Transverse colon (tissue), 4 donors: ENCODE data around the gene PHF3.

Experiments used
- CTCF ChIP-seq, 5 experiments: fragments of 200-600 bp in 3 of 5; fragments of 450-650 bp in 2 of 5; sonication (generic) in 3 of 5; IDR thresholded peaks; 1 replicate in 2 of 5; 2 replicates in 3 of 5; pipeline ENCODE4 v1.5.1; 2016 to 2017; ENCODE audit warnings: antibody characterized with exemption in 5 of 5, inconsistent platforms in 3 of 5, mild to moderate bottlenecking in 2 of 5, moderate library complexity in 1 of 5
- EP300 ChIP-seq: sonication (generic); formaldehyde crosslinking; IDR thresholded peaks from one replicate; pipeline ENCODE4 v1.6.1; 2017; ENCODE audit warnings: antibody characterized with exemption, low read depth
- POLR2A ChIP-seq: fragments of 450-650 bp; IDR thresholded peaks from one replicate; pipeline ENCODE4 v1.6.1; 2016; ENCODE audit warnings: antibody characterized with exemption, mild to moderate bottlenecking, moderate library complexity
- POLR2AphosphoS5 ChIP-seq, 3 donors: sonication (generic); formaldehyde crosslinking; IDR thresholded peaks; one replicate each; pipeline ENCODE4 v1.6.1; 2016; ENCODE audit warnings: antibody characterized with exemption in 3 of 3

GRCh38 chr6:63714091-63714490 lies 78.5 kb downstream of the PHF3 start:
- TF ChIP-seq CTCF (IDR thresholded peaks at IDR 0.05) (no peak), POLR2A (no peak), POLR2AphosphoS5 (IDR thresholded peaks at IDR 0.05) (no peak), EP300 (no peak)
